Hepatocyte (in vitro differentiated cells): ENCODE data around the gene SPANXD. TPM values are rescaled to one million over a fixed set of nuclear protein-coding genes. Genes with fewer than 3 reads are reported as not detected.

ENCODE experiments used
- DNase-seq: peaks from one replicate; pipeline ENCODE4 v3.0.0-alpha.2; 2016; ENCODE audit warnings: low spot score
- H2AFZ ChIP-seq: fragments of 200-600 bp; sonication (generic); 2 replicates; pipeline ENCODE4 v1.6.0; 2016; ENCODE audit warnings: antibody characterized with exemption, mild to moderate bottlenecking
- H3K27ac ChIP-seq: fragments of 200-600 bp; sonication (generic); 2 replicates; pipeline ENCODE4 v1.5.1; 2016; ENCODE audit warnings: mild to moderate bottlenecking
- H3K27me3 ChIP-seq: fragments of 200-600 bp; sonication (generic); 2 replicates; pipeline ENCODE4 v1.6.1; 2016
- H3K36me3 ChIP-seq: fragments of 200-600 bp; sonication (generic); replicated peaks from 2 replicates; pipeline ENCODE4 v1.5.1; 2016; ENCODE audit warnings: low read depth; ENCODE audit not compliant: insufficient read depth
- H3K4me1 ChIP-seq: fragments of 200-600 bp; sonication (generic); 2 replicates; pipeline ENCODE4 v1.5.1; 2016; ENCODE audit warnings: mild to moderate bottlenecking, moderate library complexity; ENCODE audit not compliant: insufficient read depth
- H3K4me2 ChIP-seq: fragments of 200-600 bp; sonication (generic); 2 replicates; pipeline ENCODE4 v1.6.0; 2016
- H3K4me3 ChIP-seq: fragments of 200-600 bp; sonication (generic); 2 replicates; pipeline ENCODE4 v1.5.1; 2016; ENCODE audit warnings: mild to moderate bottlenecking
- H3K79me2 ChIP-seq: fragments of 200-600 bp; sonication (generic); 2 replicates; pipeline ENCODE4 v1.6.0; 2017; ENCODE audit warnings: mild to moderate bottlenecking
- H3K9me2 ChIP-seq: fragments of 200-600 bp; sonication (generic); replicated peaks from 2 replicates; pipeline ENCODE4 v1.6.0; 2017; ENCODE audit warnings: mild to moderate bottlenecking; ENCODE audit not compliant: insufficient read depth
- H3K9me3 ChIP-seq: fragments of 200-600 bp; sonication (generic); 2 replicates; pipeline ENCODE4 v1.5.1; 2016; ENCODE audit warnings: low read depth, mild to moderate bottlenecking
- H4K20me1 ChIP-seq: fragments of 200-600 bp; sonication (generic); 2 replicates; pipeline ENCODE4 v1.6.0; 2016; ENCODE audit warnings: mild to moderate bottlenecking; ENCODE audit not compliant: insufficient read depth, poor library complexity, severe bottlenecking
- EZH2 ChIP-seq: fragments of 200-600 bp; sonication (generic); IDR thresholded peaks from 2 replicates; pipeline ENCODE4 v1.6.1; 2016; ENCODE audit warnings: antibody characterized with exemption, mild to moderate bottlenecking, borderline replicate concordance
- EZH2phosphoT487 ChIP-seq: fragments of 200-600 bp; sonication (generic); IDR thresholded peaks from one replicate; pipeline ENCODE4 v1.6.1; 2018; ENCODE audit warnings: antibody characterized with exemption, mild to moderate bottlenecking, low read depth, moderate library complexity; ENCODE audit not compliant: unreplicated experiment, severe bottlenecking
- WGBS: methylation state at CpG from one replicate; pipeline ENCODE4 v1.1.6; 2016; ENCODE audit warnings: low lambda C conversion rate; ENCODE audit errors: missing lambda C conversion rate; 5-methylcytosine and 5-hydroxymethylcytosine counted together
- polyA plus RNA-seq: library from polyadenylated mRNA; unstranded; fragments of >200 nt; fragmentation: Nextera tagmentation; extraction: Ambion mirVana; gene quantifications from 2 replicates; pipeline ENCODE4 v1.2.1, GENCODE V29; 2016
- total RNA-seq: library from RNA; depleted of rRNA; stranded (reverse); fragments of >200 nt; gene quantifications from 2 replicates; pipeline ENCODE4 v1.2.3, GENCODE V29; 2014
- TF ChIP-seq, protein P1 (sequence below): fragments of 200-600 bp; sonication (generic); IDR thresholded peaks from 2 replicates; pipeline ENCODE4 v1.5.1; 2016; ENCODE audit warnings: antibody characterized with exemption, mild to moderate bottlenecking; ENCODE audit not compliant: poor library complexity

The SPANXD gene
- total and polyA plus RNA-seq, 2 experiments from 2014 or later = not detected

- Histone ChIP-seq H3K4me3 (no peak overlapping the region), H3K9me3 (no peaks in the 10 kb centered on the region), H3K9me2 (no peaks in the 10 kb centered on the region), H3K27me3 (no peaks in the 10 kb centered on the region), H4K20me1 (no peaks in the 10 kb centered on the region), H3K36me3 (no peaks in the 10 kb centered on the region), H3K4me1 (no peaks in the 10 kb centered on the region), H2AFZ (no peak overlapping the region), H3K4me2 (no peak overlapping the region), H3K79me2 (no peaks in the 10 kb centered on the region), H3K27ac (no peak overlapping the region)
- TF ChIP-seq, protein P1, sequence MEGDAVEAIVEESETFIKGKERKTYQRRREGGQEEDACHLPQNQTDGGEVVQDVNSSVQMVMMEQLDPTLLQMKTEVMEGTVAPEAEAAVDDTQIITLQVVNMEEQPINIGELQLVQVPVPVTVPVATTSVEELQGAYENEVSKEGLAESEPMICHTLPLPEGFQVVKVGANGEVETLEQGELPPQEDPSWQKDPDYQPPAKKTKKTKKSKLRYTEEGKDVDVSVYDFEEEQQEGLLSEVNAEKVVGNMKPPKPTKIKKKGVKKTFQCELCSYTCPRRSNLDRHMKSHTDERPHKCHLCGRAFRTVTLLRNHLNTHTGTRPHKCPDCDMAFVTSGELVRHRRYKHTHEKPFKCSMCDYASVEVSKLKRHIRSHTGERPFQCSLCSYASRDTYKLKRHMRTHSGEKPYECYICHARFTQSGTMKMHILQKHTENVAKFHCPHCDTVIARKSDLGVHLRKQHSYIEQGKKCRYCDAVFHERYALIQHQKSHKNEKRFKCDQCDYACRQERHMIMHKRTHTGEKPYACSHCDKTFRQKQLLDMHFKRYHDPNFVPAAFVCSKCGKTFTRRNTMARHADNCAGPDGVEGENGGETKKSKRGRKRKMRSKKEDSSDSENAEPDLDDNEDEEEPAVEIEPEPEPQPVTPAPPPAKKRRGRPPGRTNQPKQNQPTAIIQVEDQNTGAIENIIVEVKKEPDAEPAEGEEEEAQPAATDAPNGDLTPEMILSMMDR = no peak
- TF ChIP-seq EZH2phosphoT487 = no peak
- no peak for TF ChIP-seq EZH2
- 59% methylated on average over 2 of the region's 2 CpGs for WGBS
- no peak for DNase-seq
These were observed 24.6 kb downstream of the SPANXD start for GRCh38 chrX:141673946-141674345.

DNA sequence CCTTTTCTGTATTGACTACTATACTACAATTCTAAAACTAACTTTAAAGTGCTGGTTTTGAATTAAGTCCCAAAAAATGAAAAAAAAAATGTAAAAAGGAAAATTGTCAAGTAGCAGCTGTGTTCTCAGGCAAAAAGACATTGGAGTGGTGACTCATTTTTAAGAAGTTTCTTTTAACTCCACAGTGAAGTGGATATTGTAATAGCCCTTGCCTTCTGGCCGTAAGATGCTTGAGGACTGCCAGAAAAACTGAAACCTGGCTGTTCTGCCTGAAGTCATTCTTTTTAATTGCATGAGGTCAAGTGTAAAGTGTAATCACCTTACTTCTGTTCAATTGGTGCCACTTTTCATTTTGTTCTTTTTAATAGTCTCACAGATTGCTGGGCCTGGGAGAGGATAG, 28.9 kb downstream of the SPANXD start:
- H3K4me1 ChIP-seq = no peaks in the 10 kb centered on the region
- H3K27me3 ChIP-seq = no peaks in the 10 kb centered on the region
- TF ChIP-seq EZH2phosphoT487 (no peak), EZH2 (no peak)
- TF ChIP-seq, protein P1 = no peak
- no peaks in the 10 kb centered on the region for H3K36me3 ChIP-seq
- no peak overlapping the region for H3K27ac ChIP-seq
- no peaks in the 10 kb centered on the region for H3K79me2 ChIP-seq
- no peak overlapping the region for H2AFZ ChIP-seq
- no peak for DNase-seq
- no peaks in the 10 kb centered on the region for H4K20me1 ChIP-seq
- WGBS = 74% methylated on average over 1 of the region's 1 CpG
- H3K9me3 ChIP-seq = no peaks in the 10 kb centered on the region
- no peak overlapping the region for H3K4me3 ChIP-seq
- no peak overlapping the region for H3K4me2 ChIP-seq
- H3K9me2 ChIP-seq = no peaks in the 10 kb centered on the region

GRCh38 chrX:141668371-141668770, 30.2 kb downstream of the SPANXD start:
- H3K36me3 ChIP-seq = no peaks in the 10 kb centered on the region
- no peaks in the 10 kb centered on the region for H3K4me1 ChIP-seq
- 72% methylated on average over 4 of the region's 4 CpGs for WGBS

More at GRCh38 chrX:141668371-141668770, 30.2 kb downstream of the SPANXD start:
- H3K79me2 ChIP-seq = no peaks in the 10 kb centered on the region
- TF ChIP-seq, protein P1 = no peak
- no peak for TF ChIP-seq EZH2phosphoT487
- no peak for TF ChIP-seq EZH2
- H2AFZ ChIP-seq = no peak overlapping the region
- DNase-seq = no peak
- no peaks in the 10 kb centered on the region for H3K9me2 ChIP-seq
- no peaks in the 10 kb centered on the region for H4K20me1 ChIP-seq
- H3K4me2 ChIP-seq = no peak overlapping the region
- no peaks in the 10 kb centered on the region for H3K27me3 ChIP-seq
- no peak overlapping the region for H3K27ac ChIP-seq
- no peaks in the 10 kb centered on the region for H3K9me3 ChIP-seq
- no peak overlapping the region for H3K4me3 ChIP-seq
